ENCODE data around the gene WDR35. TPM values are rescaled to one million over a fixed set of nuclear protein-coding genes. Genes with fewer than 3 reads are reported as not detected.
A peak's percentile ranks its signal among the peaks of the same experiment; 100 is the strongest.

Gene WDR35
- total RNA-seq, 2 donors from 2014 or later, result 5.1 to 14.3 TPM

DNA sequence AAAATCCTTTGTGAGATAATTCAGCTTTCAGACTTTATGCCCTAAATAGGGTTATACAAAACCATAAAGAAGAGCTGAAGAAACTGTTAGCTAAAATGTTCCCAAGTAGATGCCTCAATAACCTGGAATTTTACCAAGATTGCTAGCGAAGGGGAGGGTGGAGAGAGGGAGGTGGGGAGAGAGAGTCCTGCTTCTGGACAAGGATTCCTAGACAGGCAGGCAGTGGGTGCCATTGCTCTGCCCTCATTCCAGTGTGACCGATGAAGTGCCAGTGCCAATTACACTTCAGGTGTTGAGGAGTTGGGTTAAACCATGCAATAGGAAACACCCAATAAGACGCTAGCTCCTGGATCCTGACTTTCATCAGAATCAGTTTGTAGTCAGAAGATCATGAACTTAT is 43.4 kb upstream of the WDR35 start:
- Histone ChIP-seq H3K36me3 (peaks cover 60% of the 10 kb centered on the region), H3K27ac (no peak overlapping the region)
- TF ChIP-seq, protein P1, sequence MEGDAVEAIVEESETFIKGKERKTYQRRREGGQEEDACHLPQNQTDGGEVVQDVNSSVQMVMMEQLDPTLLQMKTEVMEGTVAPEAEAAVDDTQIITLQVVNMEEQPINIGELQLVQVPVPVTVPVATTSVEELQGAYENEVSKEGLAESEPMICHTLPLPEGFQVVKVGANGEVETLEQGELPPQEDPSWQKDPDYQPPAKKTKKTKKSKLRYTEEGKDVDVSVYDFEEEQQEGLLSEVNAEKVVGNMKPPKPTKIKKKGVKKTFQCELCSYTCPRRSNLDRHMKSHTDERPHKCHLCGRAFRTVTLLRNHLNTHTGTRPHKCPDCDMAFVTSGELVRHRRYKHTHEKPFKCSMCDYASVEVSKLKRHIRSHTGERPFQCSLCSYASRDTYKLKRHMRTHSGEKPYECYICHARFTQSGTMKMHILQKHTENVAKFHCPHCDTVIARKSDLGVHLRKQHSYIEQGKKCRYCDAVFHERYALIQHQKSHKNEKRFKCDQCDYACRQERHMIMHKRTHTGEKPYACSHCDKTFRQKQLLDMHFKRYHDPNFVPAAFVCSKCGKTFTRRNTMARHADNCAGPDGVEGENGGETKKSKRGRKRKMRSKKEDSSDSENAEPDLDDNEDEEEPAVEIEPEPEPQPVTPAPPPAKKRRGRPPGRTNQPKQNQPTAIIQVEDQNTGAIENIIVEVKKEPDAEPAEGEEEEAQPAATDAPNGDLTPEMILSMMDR (IDR thresholded peaks at IDR 0.05), result no peak

DNA sequence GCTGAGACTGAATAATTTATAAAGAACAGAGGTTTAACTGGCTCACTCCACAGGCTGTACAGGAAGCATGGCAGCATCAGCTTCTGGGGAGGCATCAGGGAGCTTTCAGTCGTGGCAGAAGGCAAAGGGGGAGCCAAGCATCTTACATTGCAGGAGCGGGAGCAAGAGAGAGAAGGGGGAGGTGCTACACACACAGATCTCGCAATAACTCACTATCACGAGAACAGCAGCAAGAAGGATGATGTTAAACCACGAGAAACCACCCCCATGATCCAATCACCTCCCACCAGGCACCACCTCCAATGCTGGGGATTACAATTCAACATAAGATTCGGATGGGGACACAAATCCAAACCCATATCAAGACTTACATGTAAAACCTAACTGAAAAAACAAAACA is 40.3 kb upstream of the WDR35 start:
- Histone ChIP-seq H3K36me3 (peaks cover 53% of the 10 kb centered on the region), H3K4me1 (ENCODE audit: control insufficient read depth in 1 of 2, low read depth in 2 of 2) (peaks cover 9 to 10% of the 10 kb centered on the region in 2 donors), H3K4me3 (no peak overlapping the region), H3K27ac (no peak overlapping the region), H3K9me3 (peaks cover 5% of the 10 kb centered on the region), H3K27me3 (replicated peaks; ENCODE audit: insufficient read depth) (no peaks in the 10 kb centered on the region)
- ATAC-seq (ENCODE audit: insufficient number of reproducible peaks, low FRiP score, low read depth) (no peak), DNase-seq (ENCODE audit: low spot score) (no peak)
- TF ChIP-seq, protein P1 (IDR thresholded peaks at IDR 0.05), result no peak

More for the DNA sequence above, 43.4 kb upstream of the WDR35 start:
- DNase-seq (ENCODE audit: low spot score) (no peak), ATAC-seq (ENCODE audit: insufficient number of reproducible peaks, low FRiP score, low read depth) (no peak)
- Histone ChIP-seq H3K27me3 (replicated peaks; ENCODE audit: insufficient read depth) (no peaks in the 10 kb centered on the region), H3K4me1 (ENCODE audit: control insufficient read depth in 1 of 2, low read depth in 2 of 2) (peaks cover 0 to 5% of the 10 kb centered on the region in 2 donors), H3K4me3 (no peak overlapping the region), H3K9me3 (peaks cover 5% of the 10 kb centered on the region)

GRCh38 chr2:20027705-20028434 is 38.0 kb upstream of the WDR35 start:
- peak overlapping the region; percentile 20 to 68 for H3K27ac ChIP-seq
- H3K27me3 ChIP-seq (replicated peaks; ENCODE audit: insufficient read depth), result no peaks in the 10 kb centered on the region
- H3K4me1 ChIP-seq (ENCODE audit: control insufficient read depth in 1 of 2, low read depth in 2 of 2), result peaks cover 9 to 10% of the 10 kb centered on the region in 2 donors
- H3K36me3 ChIP-seq, result peaks cover 33% of the 10 kb centered on the region
- DNase-seq (ENCODE audit: low spot score) (no peak), ATAC-seq (ENCODE audit: insufficient number of reproducible peaks, low FRiP score, low read depth) (peak; percentile 47)
- TF ChIP-seq, protein P1 (IDR thresholded peaks at IDR 0.05), result no peak
- H3K9me3 ChIP-seq, result peaks cover 5% of the 10 kb centered on the region
- H3K4me3 ChIP-seq, result peak overlapping the region; percentile 14

DNA sequence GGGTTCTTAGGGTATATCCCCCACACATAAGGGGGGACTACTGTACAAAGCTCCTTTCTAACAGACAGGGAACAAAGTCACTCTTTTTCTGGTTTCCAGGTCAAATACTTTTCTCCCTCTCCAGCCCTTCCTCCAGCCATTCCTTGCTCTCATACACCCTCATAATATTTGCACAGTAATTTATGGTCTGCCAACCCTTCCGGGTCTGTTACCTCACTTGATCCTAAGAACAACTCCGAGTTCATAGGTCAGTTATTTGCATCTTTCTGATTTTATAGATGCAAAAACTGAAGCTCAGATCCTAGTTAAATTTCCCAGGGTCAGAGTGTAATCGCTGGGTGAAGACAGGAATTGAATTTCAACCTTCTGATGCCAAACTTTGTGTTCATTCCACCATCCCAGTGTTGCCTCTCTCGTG is 37.4 kb upstream of the WDR35 start:
- H3K4me3 ChIP-seq, result peak overlapping the region; percentile 14
- H3K27ac ChIP-seq, result peak overlapping the region; percentile 20 to 68
- ATAC-seq (ENCODE audit: insufficient number of reproducible peaks, low FRiP score, low read depth) (no peak), DNase-seq (ENCODE audit: low spot score) (no peak)
- H3K36me3 ChIP-seq, result peaks cover 31% of the 10 kb centered on the region
- no peaks in the 10 kb centered on the region for H3K27me3 ChIP-seq (replicated peaks; ENCODE audit: insufficient read depth)
- peaks cover 9 to 10% of the 10 kb centered on the region in 2 donors for H3K4me1 ChIP-seq (ENCODE audit: control insufficient read depth in 1 of 2, low read depth in 2 of 2)
- TF ChIP-seq, protein P1 (IDR thresholded peaks at IDR 0.05), result no peak
- peaks cover 5% of the 10 kb centered on the region for H3K9me3 ChIP-seq

GRCh38 chr2:20025065-20025786 is 35.3 kb upstream of the WDR35 start:
- H3K4me3 ChIP-seq, result no peak overlapping the region
- peaks cover 5% of the 10 kb centered on the region for H3K9me3 ChIP-seq
- no peaks in the 10 kb centered on the region for H3K27me3 ChIP-seq (replicated peaks; ENCODE audit: insufficient read depth)
- H3K27ac ChIP-seq, result no peak overlapping the region
- TF ChIP-seq, protein P1 (IDR thresholded peaks at IDR 0.05), result no peak
- ATAC-seq (ENCODE audit: insufficient number of reproducible peaks, low FRiP score, low read depth) (no peak), DNase-seq (ENCODE audit: low spot score) (no peak)
- peaks cover 9 to 10% of the 10 kb centered on the region in 2 donors for H3K4me1 ChIP-seq (ENCODE audit: control insufficient read depth in 1 of 2, low read depth in 2 of 2)
- H3K36me3 ChIP-seq, result peaks cover 15% of the 10 kb centered on the region

Data from thoracic aorta (tissue), 2 donors.